ENCODE results near the gene CRIP3. TPM values are rescaled to one million over a fixed set of nuclear protein-coding genes. Genes with fewer than 3 reads are reported as not detected.

Gene CRIP3
- total RNA-seq, 2 donors from 2014 or later = 1.5 TPM; not detected in 1

- H3K27me3 ChIP-seq = no peaks in the 10 kb centered on the region
- no peak for TF ChIP-seq CTCF (IDR thresholded peaks at IDR 0.05)
- no peak for DNase-seq (ENCODE audit: low spot score)
- H3K4me3 ChIP-seq = no peak overlapping the region
- H3K36me3 ChIP-seq = no peaks in the 10 kb centered on the region
- peaks cover 0 to 5% of the 10 kb centered on the region in 2 donors for H3K4me1 ChIP-seq
- H3K27ac ChIP-seq = no peak overlapping the region
- no peaks in the 10 kb centered on the region for H3K9me3 ChIP-seq
These were observed 22.8 kb upstream of the CRIP3 start for GRCh38 chr6:43331470-43331869.

- Histone ChIP-seq H3K4me3 (no peak overlapping the region), H3K9me3 (no peaks in the 10 kb centered on the region), H3K27ac (peak overlapping the region; percentile 64 to 77), H3K36me3 (no peaks in the 10 kb centered on the region), H3K4me1 (peaks cover 0 to 5% of the 10 kb centered on the region in 2 donors), H3K27me3 (no peaks in the 10 kb centered on the region)
- DNase-seq (ENCODE audit: low spot score) = no peak
- TF ChIP-seq CTCF (IDR thresholded peaks at IDR 0.05) = no peak
These were observed 19.9 kb upstream of the CRIP3 start for GRCh38 chr6:43328528-43328927.

- no peaks in the 10 kb centered on the region for H3K9me3 ChIP-seq
- no peak for DNase-seq (ENCODE audit: low spot score)
- H3K4me3 ChIP-seq = no peak overlapping the region
- H3K27me3 ChIP-seq = no peaks in the 10 kb centered on the region
- no peak overlapping the region for H3K27ac ChIP-seq
- no peak for TF ChIP-seq CTCF (IDR thresholded peaks at IDR 0.05)
- peaks cover 0 to 5% of the 10 kb centered on the region in 2 donors for H3K4me1 ChIP-seq
- no peaks in the 10 kb centered on the region for H3K36me3 ChIP-seq
These were observed 17.2 kb upstream of the CRIP3 start for GRCh38 chr6:43325876-43326275.

- no peaks in the 10 kb centered on the region for H3K27me3 ChIP-seq
- H3K27ac ChIP-seq = no peak overlapping the region
These were observed 9.4 kb upstream of the CRIP3 start for GRCh38 chr6:43318011-43318410.

GRCh38 chr6:43313813-43314212 lies 5.2 kb upstream of the CRIP3 start:
- Histone ChIP-seq H3K36me3 (no peaks in the 10 kb centered on the region), H3K27me3 (no peaks in the 10 kb centered on the region), H3K4me3 (no peak overlapping the region), H3K27ac (no peak overlapping the region), H3K4me1 (peaks cover 0 to 2% of the 10 kb centered on the region in 2 donors), H3K9me3 (no peaks in the 10 kb centered on the region)
- no peak for TF ChIP-seq CTCF (IDR thresholded peaks at IDR 0.05)
- DNase-seq (ENCODE audit: low spot score) = no peak

More at GRCh38 chr6:43318011-43318410, 9.4 kb upstream of the CRIP3 start:
- no peaks in the 10 kb centered on the region for H3K9me3 ChIP-seq
- H3K4me1 ChIP-seq = no peaks in the 10 kb centered on the region
- H3K4me3 ChIP-seq = no peak overlapping the region
- no peak for TF ChIP-seq CTCF (IDR thresholded peaks at IDR 0.05)
- DNase-seq (ENCODE audit: low spot score) = no peak
- no peaks in the 10 kb centered on the region for H3K36me3 ChIP-seq

- Histone ChIP-seq H3K9me3 (no peaks in the 10 kb centered on the region), H3K4me3 (no peak overlapping the region), H3K27me3 (no peaks in the 10 kb centered on the region), H3K27ac (no peak overlapping the region), H3K36me3 (no peaks in the 10 kb centered on the region), H3K4me1 (peaks cover 0 to 12% of the 10 kb centered on the region in 2 donors)
- no peak for TF ChIP-seq CTCF (IDR thresholded peaks at IDR 0.05)
- DNase-seq (ENCODE audit: low spot score) = no peak
These were observed 3.0 kb upstream of the CRIP3 start for GRCh38 chr6:43311666-43312065.

All from right atrium auricular region (tissue), 2 donors.